ENCODE results near the gene HTR1E. TPM values are rescaled to one million over a fixed set of nuclear protein-coding genes. Genes with fewer than 3 reads are reported as not detected.

The HTR1E gene
- total and polyA plus RNA-seq, 12 donors: 0.13 to 0.22 TPM; not detected in 10

DNA sequence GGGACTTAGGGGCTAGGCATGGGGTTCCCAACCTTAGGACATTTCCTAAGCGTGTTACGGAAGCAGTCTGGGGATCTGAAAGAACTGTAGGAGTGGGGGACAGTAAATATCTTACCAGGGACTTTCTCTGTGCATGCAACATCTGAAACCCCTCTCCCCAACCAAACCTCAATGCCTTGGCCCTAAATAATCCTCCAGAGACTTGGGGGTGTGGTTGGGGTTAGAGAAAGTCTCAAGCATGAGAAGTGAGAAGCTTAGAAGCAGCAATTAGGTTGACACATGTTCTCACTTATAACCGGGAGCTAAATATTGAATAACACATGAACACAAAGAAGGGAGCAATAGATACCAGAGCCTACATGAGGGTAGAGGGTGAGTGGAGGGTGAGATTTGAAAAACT lies 74.7 kb downstream of the HTR1E start:
- TF ChIP-seq, protein P1, sequence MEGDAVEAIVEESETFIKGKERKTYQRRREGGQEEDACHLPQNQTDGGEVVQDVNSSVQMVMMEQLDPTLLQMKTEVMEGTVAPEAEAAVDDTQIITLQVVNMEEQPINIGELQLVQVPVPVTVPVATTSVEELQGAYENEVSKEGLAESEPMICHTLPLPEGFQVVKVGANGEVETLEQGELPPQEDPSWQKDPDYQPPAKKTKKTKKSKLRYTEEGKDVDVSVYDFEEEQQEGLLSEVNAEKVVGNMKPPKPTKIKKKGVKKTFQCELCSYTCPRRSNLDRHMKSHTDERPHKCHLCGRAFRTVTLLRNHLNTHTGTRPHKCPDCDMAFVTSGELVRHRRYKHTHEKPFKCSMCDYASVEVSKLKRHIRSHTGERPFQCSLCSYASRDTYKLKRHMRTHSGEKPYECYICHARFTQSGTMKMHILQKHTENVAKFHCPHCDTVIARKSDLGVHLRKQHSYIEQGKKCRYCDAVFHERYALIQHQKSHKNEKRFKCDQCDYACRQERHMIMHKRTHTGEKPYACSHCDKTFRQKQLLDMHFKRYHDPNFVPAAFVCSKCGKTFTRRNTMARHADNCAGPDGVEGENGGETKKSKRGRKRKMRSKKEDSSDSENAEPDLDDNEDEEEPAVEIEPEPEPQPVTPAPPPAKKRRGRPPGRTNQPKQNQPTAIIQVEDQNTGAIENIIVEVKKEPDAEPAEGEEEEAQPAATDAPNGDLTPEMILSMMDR (IDR thresholded peaks at IDR 0.05): no peak
- TF ChIP-seq POLR2A (IDR thresholded peaks at IDR 0.05): no peak
- H3K27ac ChIP-seq: no peak overlapping the region
- intact Hi-C loops (cut with DNase I): no loop called here
- no peak overlapping the region for H3K4me3 ChIP-seq
- DNase-seq: no peak
- H3K9me3 ChIP-seq (replicated peaks in 1 of 3): no peaks in the 10 kb centered on the region
- no peaks in the 10 kb centered on the region for H3K27me3 ChIP-seq
- 94 to 96% (median 94%) methylated on average over 3 of the region's 3 CpGs for WGBS, 4 donors
- no peaks in the 10 kb centered on the region for H3K4me1 ChIP-seq (replicated peaks in 1 of 2)
- H3K36me3 ChIP-seq (replicated peaks in 1 of 2): no peaks in the 10 kb centered on the region

DNA sequence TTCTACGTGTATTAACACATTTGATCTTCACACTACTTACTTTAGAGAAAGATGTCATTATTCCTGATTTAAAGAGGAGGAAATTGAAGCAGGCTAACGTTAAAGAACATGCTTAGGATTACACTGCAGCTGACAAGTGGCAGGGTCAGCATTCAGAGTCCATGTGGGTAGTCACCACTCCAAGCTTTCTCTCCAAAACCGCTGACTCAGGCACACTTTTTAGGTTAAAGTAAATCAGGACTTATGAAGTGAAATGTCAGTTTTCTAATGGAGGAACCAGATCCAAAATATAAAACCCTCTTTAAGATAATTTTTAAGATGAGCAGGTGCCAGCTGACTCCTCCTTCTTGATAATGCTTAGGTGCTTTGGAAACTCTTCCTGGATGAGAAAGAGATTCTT lies 75.4 kb downstream of the HTR1E start:
- DNase-seq: no peak
- no peaks in the 10 kb centered on the region for H3K4me1 ChIP-seq (replicated peaks in 1 of 2)
- H3K4me3 ChIP-seq: no peak overlapping the region
- WGBS, 4 donors: 54 to 59% (median 55%) methylated on average over 3 of the region's 3 CpGs
- intact Hi-C loops (cut with DNase I): no loop called here
- H3K36me3 ChIP-seq (replicated peaks in 1 of 2): no peaks in the 10 kb centered on the region
- H3K9me3 ChIP-seq (replicated peaks in 1 of 3): no peaks in the 10 kb centered on the region
- H3K27me3 ChIP-seq: no peaks in the 10 kb centered on the region
- no peak overlapping the region for H3K27ac ChIP-seq
- TF ChIP-seq, protein P1 (IDR thresholded peaks at IDR 0.05): no peak
- no peak for TF ChIP-seq POLR2A (IDR thresholded peaks at IDR 0.05)

DNA sequence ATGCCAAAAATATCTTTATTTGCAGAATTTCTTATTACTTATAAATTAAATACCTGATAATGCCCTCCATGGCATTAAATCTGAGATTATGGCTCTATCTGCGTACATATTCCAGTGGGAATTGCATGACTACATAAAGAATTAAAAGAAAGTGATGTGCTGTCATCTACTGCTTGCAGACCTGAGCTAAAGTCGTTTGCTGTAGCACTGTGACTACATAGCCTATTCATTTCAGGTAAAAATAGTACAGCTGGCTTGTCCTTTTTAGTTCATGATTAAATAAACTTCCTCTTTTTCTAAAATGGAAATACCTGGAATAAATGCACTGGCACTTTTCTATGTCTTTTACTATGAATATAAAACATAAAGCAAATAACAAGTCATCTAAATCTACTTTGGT lies 79.4 kb downstream of the HTR1E start:
- WGBS, 4 donors: 54 to 64% (median 60%) methylated on average over 2 of the region's 2 CpGs
- DNase-seq: no peak
- Histone ChIP-seq H3K27ac (no peak overlapping the region), H3K27me3 (no peaks in the 10 kb centered on the region), H3K9me3 (replicated peaks in 1 of 3) (no peaks in the 10 kb centered on the region), H3K36me3 (replicated peaks in 1 of 2) (no peaks in the 10 kb centered on the region), H3K4me3 (no peak overlapping the region), H3K4me1 (replicated peaks in 1 of 2) (no peaks in the 10 kb centered on the region)
- intact Hi-C loops (cut with DNase I): no loop called here
- no peak for TF ChIP-seq POLR2A (IDR thresholded peaks at IDR 0.05)
- TF ChIP-seq, protein P1 (IDR thresholded peaks at IDR 0.05): no peak

DNA sequence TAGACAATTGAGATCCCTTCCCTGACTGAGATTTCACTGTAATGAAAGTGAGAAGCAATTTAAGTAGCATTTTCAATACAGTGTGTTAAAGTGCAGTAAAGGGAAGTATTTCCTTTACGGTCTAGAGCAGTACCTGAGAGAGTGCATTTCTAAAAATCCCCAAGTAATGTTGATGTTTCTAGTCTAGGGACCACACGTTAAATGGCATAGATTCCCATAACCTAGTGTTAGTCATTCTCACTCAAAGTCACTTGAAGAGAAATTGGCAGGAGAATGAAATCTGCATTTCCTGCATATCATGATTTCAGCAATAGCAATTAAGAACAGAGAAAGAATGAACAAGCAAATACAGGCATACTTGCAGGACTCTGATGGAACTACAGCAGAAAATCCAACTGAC lies 89.7 kb downstream of the HTR1E start:
- intact Hi-C loops (cut with DNase I): no loop called here
- TF ChIP-seq, protein P1 (IDR thresholded peaks at IDR 0.05): no peak
- TF ChIP-seq POLR2A (IDR thresholded peaks at IDR 0.05): no peak
- Histone ChIP-seq H3K9me3 (replicated peaks in 1 of 3) (no peaks in the 10 kb centered on the region), H3K4me3 (no peak overlapping the region), H3K27me3 (no peaks in the 10 kb centered on the region), H3K27ac (no peak overlapping the region), H3K36me3 (replicated peaks in 1 of 2) (no peaks in the 10 kb centered on the region), H3K4me1 (replicated peaks in 1 of 2) (no peaks in the 10 kb centered on the region)
- WGBS, 4 donors: 69 to 91% (median 75%) methylated on average over 2 of the region's 2 CpGs
- no peak for DNase-seq
